GM18502 (cell line): Measurements from ENCODE around the gene ACTG1.

Experiments
- ATAC-seq: cut with Tn5 transposase; IDR thresholded peaks from one replicate; pipeline ENCODE4 v1.9.1; 2021; ENCODE audit warnings: mild to moderate bottlenecking; ENCODE audit not compliant: unreplicated experiment, poor library complexity

Gene ACTG1

GRCh38 chr17:81502471-81503017 is 10.1 kb downstream of the ACTG1 start:
- ATAC-seq, result no peak

- no peak for ATAC-seq
These were observed 12.6 kb downstream of the ACTG1 start for GRCh38 chr17:81500047-81500446.

- ATAC-seq, result no peak
These were observed 13.0 kb downstream of the ACTG1 start for GRCh38 chr17:81499601-81499970.

GRCh38 chr17:81498953-81499600 is 13.5 kb downstream of the ACTG1 start:
- ATAC-seq, result no peak

- ATAC-seq, result no peak
These were observed 17.8 kb downstream of the ACTG1 start for GRCh38 chr17:81494626-81495377.

- ATAC-seq, result no peak
These were observed 19.2 kb downstream of the ACTG1 start for GRCh38 chr17:81493198-81494038.

GRCh38 chr17:81492706-81493105 is 19.9 kb downstream of the ACTG1 start:
- ATAC-seq, result no peak

GRCh38 chr17:81492202-81492601 is 20.4 kb downstream of the ACTG1 start:
- no peak for ATAC-seq

- ATAC-seq, result no peak
These were observed 20.8 kb downstream of the ACTG1 start for GRCh38 chr17:81491761-81492160.

GRCh38 chr17:81491181-81491581 is 21.4 kb downstream of the ACTG1 start:
- ATAC-seq, result no peak

GRCh38 chr17:81489998-81490992 is 22.3 kb downstream of the ACTG1 start:
- no peak for ATAC-seq

- no peak for ATAC-seq
These were observed 23.3 kb downstream of the ACTG1 start for GRCh38 chr17:81489012-81489997.

GRCh38 chr17:81488276-81488860 is 24.2 kb downstream of the ACTG1 start:
- ATAC-seq, result peak; percentile 26

- peak; percentile 59 for ATAC-seq
These were observed 24.9 kb downstream of the ACTG1 start for GRCh38 chr17:81487487-81488275.

GRCh38 chr17:81487089-81487486 is 25.5 kb downstream of the ACTG1 start:
- no peak for ATAC-seq

- ATAC-seq, result no peak
These were observed 26.3 kb downstream of the ACTG1 start for GRCh38 chr17:81486199-81486810.
